IPS DF 4.7 (cell line): Measurements from ENCODE around the gene MAN1A1.

Experiments
- DNase-seq: peaks from one replicate; pipeline ENCODE4 v3.0.0-alpha.2; 2013; ENCODE audit warnings: low spot score; ENCODE audit errors: extremely low read depth

Gene MAN1A1

DNA sequence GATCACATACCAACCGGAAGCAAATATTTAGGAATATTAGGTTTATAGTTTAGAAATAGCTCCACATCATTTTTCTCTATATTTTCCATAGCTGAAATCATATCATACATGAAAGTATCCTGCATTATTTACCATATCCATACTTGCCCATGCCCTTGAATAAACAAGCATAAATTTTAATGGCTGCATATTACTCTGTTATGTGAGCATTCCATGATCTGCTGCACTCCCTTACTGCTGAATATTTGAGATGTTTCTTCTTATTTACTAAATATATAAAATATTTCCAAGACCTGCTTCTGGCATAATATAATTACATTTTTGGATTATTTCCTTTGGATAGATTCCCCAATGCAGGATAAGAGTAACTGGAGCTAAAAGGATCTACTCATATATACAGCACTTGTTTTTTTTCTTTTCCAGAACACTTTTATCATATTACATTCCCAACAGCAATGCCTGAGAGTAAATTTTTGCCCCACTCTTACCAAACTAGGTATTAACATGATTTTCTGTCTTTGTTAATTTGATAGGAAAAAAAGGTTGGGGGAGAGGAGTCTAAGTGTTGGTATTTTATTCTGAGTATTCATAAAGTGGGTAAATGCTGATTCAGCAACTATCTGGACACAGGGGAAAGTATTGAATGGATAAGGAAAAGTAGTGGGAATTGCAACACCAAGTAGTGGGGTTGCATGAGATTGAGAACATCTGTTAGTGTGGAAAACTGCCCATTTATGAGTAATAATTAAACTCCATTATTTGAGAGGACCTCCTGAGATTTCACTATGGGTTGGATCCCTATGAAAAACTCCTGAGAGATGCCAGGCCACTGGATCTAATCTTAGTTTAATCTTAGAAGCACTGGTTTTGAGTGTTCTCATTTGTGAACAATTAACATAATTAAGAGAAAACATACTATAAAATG is 76.0 kb downstream of the MAN1A1 start:
- no peak for DNase-seq

DNA sequence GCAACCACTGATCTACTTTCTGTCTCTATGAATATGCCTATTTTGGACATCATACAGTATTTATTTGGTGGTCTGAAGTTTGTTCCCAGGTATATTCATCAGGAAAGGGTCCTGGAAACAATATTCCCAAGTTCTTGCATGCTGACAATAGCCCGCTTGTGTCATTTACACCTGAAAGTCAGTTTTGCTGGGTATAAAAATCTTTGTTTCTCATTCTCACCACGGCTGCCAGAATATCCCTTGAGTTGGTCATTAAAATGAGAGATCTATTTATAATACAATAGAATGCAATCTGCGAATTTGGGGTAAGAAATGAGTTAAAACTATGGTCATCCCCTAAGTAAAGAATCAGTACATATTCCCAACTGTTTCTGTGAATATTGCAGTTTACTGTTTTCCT is 79.0 kb downstream of the MAN1A1 start:
- no peak for DNase-seq

DNA sequence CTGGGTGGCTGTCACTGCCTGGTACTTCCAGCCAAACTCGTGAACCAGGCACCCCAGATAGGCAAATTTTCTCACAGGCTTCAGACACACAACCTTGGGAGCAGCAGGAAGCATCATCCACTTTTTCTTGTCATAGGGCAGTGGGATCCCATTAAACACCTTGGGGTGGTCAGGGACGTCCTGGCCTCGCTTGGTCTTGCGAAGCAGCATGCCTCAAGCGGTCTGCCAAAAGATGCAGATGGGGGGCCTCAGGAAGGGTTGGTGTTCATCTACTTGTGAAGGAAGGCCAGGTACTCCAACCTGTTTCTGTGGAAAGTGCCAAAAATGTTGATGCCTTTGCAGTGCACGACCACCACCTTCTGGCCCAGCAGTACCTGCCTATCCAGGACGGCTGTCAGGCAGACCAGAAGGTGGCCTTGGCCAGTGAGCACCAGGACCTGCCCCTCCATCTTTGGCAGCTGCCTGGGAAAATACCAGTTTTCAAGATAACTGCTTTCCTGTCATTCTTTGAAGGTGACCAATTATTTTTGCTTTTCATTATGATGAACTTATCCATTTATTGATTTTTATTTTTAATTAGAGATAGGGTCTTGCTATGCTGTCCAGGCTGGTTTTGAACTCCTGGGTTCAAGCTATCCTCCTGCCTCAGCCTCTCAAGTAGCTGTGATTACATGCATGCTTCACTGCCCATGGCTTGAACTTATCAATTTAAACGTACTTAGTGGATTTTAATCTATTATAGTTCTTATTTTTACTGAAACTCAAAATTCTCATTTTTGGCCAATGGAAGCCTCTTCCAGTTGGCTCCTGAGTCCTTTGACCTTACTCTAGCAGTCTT is 80.1 kb downstream of the MAN1A1 start:
- no peak for DNase-seq

DNA sequence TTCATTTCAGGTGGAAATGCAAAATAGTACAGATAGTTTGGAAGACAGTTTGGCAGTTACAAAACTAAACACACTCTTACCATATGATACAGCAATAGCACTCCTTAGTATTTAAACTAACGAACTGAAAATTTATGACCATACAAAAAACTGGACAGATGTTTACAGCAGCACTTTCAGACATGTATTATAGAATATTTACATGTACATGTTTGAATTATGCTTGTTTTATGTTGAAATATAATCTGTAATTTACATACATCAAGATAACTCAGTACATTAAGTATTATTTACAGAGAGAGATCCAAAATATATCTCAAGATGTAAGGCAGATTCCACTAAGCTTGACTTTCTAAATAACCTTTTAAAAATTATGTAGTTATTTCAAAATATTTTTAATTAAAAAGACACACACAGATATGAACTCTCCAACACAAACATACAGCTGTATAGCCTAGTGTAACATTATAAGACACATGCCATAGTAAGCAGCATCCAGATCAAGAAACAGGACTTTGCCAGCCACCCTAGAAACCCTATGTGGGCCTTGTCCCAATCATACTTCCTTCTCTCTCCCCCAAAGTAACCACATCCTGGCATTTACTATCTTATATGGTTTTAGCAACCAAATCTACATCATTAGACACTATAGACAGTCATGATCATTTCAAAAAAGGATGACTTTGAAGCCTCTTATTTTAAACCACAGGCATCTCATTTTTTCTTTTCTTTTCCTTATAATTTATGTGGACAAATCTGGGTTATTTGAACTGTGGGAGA is 82.2 kb downstream of the MAN1A1 start:
- no peak for DNase-seq

DNA sequence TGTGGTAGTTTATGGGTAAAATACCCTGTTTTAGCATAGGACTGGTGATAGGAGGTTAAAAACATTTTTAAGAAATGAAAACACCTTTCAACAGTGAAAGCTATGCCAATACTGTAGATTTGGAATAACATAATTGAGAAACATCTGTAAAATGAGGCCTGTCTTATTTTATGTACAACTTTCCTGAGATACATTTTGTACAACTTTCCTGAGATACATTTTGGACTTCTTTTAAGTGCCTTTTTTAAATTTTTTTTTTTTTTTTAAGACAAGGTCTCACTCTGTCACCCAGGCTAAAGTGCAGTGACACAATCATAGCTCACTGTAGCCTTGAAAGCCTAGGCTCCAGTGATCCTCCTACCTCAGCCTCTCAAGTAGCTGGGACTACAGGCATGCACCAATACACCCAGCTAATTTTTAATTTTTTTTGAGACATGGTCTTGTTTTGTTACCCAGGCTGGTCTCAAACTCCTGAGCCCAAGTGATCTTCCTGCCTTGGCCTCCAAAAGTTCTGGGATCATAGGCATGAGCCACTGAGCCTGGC is 84.6 kb downstream of the MAN1A1 start:
- no peak for DNase-seq

DNA sequence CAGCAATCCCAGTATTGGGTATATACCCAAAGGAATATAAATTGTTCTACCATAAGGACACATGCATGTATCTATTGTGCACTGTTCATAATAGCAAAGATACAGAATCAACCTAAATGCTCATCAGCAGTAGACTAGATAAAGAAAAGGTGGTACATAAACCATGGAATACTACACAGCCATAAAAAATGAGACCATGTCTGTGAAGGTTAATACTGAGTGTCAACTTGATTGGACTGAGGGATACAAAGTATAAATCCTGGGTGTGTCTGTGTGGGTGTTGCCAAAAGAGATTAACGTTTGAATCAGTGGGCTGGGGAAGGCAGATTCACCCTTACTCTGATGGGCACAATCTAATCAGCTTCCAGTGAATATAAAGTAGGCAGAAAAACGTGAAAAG is 86.9 kb downstream of the MAN1A1 start:
- DNase-seq: no peak

DNA sequence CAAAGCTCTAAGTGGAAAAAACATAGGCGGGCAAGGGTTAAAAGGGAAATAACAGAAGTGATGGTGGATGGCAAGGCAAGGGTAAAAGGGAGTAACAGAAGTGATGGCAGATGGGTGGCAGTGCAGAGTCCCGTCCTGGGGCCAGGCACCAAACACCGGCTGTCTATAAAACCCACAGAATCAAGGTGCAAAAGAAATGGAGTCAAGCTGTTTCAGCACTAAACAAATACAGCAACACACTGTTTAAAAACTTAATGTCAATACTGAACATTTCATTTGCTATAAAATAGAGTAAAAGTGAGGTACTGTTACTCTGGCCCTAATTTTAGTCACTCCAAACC is 87.6 kb downstream of the MAN1A1 start:
- DNase-seq: no peak

DNA sequence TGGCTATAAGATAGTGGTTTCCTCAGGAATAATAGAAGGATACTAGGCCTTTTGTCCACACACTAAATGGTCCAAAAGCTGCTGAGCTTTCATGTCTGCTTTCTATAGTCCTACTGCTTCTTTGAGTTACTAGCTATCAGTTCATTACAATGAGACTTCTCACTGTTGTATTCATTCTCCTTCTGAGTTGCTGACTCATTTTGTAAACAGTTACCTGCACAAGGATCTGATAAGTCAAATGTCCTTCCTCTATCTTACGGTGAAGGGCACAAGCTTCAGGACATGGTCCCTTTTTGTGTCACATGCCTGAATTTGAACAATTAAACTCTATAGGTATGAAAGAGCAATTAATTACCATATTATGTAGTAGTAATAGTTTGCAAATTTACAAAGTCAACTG is 90.5 kb downstream of the MAN1A1 start:
- DNase-seq: no peak

DNA sequence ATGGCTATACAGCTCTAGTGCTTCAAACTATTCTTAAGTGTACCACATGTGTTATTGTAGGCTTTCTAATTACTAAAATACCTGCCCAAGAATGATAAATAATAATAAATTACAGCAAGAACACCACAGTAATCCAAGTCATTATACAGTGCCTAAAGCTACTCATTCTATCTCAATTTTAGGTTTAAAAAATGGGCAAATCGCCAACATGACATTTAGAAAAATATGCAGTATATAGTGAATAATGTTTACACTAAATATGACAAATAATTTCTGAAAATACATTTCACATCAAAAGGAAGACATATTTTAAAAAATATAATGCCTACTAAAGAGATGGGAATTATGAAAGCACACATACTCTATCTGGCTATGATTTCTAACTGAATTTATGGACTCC is 91.8 kb downstream of the MAN1A1 start:
- DNase-seq: no peak

DNA sequence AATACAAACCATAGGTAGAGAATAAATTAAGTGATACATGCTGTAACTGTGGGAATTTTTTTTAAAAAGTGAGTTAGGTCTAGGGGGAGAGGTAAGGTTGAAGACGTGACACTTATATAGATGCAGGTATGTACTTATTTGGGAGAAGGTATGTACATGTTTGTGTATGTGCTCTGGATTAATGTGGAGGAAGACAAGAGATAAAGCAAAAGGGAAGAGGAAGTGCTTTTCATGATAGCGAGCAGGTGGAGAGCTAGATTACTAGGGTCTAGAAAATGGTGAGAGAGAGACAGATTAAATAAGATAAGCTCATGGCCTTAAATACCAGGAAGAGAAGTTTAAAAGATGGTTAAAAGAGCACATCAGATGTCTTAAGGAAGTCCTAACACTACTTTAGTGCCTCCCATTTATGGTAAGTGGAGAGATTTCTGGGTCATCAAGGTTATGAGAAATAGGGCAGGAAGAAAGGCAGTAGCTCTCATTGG is 92.5 kb downstream of the MAN1A1 start:
- no peak for DNase-seq

DNA sequence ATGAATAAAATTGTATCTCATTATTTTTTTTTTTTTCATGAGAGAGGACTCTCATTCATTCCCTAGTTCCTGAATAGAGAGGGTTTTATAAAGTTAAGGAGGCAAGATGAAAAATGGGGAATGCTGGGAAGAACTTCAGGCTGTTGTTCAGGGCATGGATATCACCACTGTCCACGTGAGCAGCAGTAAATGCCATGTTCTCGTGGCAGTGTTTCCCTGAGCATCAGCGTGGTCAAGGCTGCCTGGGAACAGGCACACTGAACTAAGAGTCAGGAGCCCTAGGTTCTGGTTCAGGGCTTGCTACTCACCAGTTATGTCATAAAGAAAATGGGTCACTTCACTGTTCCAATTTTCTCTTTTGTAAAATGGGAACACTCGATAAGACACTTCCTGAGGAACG is 93.2 kb downstream of the MAN1A1 start:
- DNase-seq: no peak

DNA sequence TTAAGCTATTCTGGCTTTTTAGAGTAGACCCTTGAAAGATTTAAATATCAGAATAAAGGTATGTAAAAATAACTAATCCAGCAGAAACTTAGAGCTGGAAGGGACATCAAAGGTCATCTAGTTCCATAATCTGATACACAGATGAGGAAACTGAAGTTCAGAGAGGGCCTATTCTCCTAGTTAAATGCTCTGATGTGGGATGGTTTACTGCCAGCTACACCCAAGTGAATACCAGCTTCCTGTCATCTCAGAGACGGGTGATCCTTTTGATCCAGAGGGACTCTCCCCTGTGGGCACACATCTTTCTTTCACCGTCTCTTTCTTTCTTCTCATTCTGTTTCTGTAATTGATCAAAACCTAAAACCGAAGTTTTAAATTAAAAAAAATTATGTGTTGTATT is 94.1 kb downstream of the MAN1A1 start:
- no peak for DNase-seq

DNA sequence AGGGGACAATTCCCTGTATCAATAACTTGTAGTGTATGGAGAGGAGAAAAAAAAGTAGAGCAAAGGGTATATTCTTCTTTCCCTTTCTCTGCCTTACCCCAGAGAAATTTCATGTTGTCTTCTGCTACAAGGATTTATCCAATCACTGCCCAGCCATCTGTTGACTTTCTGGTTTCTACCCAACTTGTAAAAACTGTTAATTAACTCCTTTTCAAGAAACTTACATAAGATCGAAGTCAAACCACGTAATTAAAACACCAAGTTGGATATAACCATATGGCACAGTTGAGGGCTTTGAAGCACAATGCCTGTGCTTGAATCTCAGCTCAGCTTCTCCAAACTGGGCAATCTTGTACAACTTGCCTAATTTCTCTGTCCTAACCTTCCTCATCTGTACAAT is 99.5 kb downstream of the MAN1A1 start:
- no peak for DNase-seq

DNA sequence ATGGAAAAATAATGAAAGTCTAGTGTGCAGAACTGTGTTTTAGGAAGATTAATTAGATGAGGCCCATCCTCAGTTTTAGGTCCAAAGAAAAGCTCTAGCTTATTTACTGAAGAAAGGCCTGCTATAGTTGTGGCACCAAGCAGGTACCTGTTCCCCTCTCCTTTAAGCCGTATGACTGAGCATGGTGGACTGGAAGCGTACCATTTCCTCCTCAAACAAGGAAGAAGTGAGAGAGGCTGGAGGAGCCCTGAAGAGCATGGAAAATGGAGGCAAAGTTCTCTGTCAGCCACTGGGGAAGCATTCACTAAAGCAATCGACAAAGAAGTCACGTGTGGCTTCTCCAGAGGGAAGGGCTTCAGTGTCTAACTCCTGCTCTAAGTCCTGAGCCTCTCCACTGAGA is 100.2 kb downstream of the MAN1A1 start:
- no peak for DNase-seq

DNA sequence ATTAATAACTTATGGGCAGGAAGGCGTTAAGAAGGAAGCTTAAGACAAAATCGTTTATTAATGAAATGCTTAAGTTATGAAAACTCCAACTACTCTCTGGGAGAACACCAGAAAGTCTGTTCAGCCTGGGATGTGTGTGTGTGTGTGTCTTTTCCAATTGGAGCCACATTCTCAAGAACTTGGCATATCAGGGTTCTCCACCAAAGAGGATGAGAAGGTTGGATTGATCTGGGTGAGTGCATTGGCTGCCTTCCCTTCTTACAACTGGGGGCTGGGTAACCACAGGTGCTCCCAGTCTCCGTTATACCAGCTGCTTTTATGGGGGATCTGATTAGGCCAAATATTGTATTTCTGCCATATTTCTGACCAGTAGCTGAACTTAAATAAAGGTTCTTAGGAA is 102.1 kb downstream of the MAN1A1 start:
- no peak for DNase-seq

DNA sequence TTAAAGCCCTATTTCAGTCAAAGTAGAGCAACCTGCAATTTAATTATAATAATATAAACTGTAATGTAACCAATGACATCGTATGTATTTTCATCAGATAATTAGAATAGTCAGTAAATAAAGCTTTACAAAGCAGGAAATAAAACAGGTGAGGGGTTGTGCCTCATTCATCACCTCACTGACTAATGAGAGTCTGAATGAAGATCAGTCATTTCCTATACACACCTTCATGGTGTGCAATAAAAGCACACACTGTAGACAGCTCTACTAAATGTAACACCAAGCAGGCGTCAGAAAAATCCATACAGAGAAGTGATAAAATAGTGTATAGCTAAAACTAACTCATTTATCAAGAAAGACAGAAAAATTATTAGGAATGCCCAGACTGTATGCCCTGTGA is 105.9 kb downstream of the MAN1A1 start:
- no peak for DNase-seq

DNA sequence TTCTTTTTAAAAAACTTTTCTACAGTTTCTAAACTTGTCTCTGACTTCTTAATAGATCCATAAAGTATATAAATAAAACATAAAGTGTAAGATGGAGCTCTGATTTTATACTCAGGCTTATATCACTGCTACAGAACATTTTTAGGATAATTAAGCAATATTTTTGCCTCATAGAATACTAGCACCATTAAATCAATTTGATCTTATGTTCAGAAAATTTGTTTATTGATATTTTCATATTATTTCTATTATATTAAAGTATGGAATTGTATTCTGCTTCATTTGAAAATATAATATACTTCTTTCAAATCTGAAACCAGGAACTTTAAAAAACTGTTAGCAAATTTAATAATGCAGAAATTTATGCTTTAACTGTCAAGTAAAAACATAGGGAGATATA is 106.5 kb downstream of the MAN1A1 start:
- DNase-seq: no peak

DNA sequence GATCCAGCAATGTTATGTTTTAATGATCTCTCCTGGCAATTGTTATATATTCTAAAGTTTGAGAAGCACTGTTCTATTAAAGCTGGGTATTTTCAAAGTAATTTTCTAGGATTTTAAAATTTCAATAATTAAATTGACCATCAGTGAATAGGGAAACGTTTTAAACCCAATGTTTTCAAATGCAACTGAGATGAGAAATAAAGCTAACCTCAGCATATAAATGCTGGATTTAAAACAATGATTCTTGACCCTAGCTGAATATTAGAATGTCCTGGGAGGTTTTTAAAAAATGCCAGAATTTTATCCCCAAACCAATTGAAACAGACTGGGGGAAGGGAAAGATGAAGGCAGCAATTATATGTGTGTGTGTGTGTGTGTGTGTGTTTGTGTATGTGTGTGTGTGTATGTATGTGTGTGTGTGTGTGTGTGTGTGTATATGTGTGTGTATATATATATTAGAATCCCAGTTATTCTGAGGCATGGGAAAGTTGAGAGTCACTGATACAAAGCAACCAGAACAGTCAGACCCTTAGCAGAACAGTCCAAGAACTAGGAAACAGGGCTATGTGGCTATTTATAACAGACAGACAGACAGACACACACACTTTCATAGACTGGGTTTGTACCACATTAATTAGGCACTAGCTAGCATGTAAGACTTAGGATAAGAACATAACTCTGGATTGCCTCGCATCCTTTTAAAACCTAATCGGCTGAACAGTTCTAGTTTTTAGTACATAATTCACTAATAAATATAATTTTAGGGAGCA is 107.8 kb downstream of the MAN1A1 start:
- DNase-seq: no peak

DNA sequence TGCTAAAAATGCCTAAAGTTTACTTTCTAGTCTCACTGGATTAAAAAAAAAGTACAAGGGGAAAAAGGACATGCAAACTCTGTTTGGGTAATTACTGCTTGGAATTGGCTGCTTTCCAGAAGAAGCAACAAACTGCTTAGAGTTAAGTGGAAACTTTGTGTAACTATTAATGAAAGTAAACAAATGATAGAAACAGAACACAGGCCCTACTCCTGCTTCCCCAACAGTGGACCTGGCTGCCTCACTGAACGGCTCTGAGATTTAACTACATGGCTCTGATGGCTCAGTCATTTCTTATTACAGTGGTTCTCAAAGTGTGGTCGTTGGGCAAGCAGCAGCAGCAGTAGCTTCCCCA is 108.5 kb downstream of the MAN1A1 start:
- DNase-seq: no peak

DNA sequence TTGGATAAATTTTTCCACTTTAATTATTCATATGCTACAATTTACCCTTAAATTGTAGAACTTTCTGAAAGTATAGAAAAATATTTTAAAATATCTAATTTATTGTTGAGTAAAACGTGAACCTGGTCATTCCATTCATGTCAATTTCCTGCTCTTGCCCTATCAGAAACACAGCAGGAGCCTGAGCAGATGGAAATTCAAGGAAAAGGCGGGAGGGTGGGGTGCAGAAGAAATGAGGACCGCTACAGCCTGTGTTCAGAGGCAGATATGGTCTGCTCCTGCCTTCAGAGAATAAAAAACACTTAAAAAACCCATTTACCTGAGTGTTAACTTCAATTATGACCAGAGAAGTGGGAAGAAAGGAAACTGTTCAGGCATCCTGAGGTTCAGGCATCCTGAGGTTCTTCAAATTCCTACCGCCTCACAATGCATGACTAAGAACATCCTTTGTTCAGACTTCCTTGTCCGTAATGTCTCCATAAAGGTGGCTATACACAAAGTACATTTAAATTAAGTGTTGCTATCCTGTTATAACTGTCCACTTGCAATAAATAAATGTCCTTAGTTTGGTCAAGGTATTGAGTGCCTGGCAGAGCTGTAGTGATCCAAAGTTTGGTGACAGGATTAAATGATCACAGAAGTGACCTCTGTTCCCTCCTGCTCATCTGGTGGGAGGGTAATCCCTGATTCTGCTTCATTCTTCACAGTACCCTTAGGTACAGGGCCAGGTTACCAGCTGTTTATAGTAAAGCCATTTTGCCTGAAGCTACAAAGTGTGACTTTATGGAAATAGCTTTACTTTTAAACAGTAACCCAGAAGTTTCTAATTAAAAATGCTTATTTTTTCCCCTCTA is 109.1 kb downstream of the MAN1A1 start:
- DNase-seq: peak; percentile 38
